Measurements from ENCODE around the gene CPNE7.

GRCh38 chr16:89583197-89583894, 7.8 kb downstream of the CPNE7 start:
- TF ChIP-seq ELF4 (IDR thresholded peaks at IDR 0.05) (no peak), FOXA1 (IDR thresholded peaks at IDR 0.05) (no peak), FOXM1 (IDR thresholded peaks at IDR 0.05; ENCODE audit: borderline replicate concordance) (no peak), SUZ12 (IDR thresholded peaks at IDR 0.05) (no peak), SP1 (IDR thresholded peaks at IDR 0.05) (no peak), CTBP1 (IDR thresholded peaks at IDR 0.05; ENCODE audit: borderline replicate concordance) (no peak), BHLHE40 (IDR thresholded peaks at IDR 0.05; ENCODE audit: borderline replicate concordance) (no peak), PKNOX1 (IDR thresholded peaks at IDR 0.05) (no peak), TARDBP (IDR thresholded peaks at IDR 0.05) (no peak)

Measured in HEK293T (cell line).